Measurements from ENCODE around the gene NTSR2. TPM values are rescaled to one million over a fixed set of nuclear protein-coding genes. Genes with fewer than 3 reads are reported as not detected.

The NTSR2 gene
- total and polyA plus RNA-seq, 2 donors (not counting 3 experiments of a cell fraction or from before 2014, with no cell fraction given) = not detected

GRCh38 chr2:11665510-11666362 is 4.3 kb downstream of the NTSR2 start:
- H3K4me2 ChIP-seq (ENCODE audit: insufficient read depth, low read length) = no peak overlapping the region
- no peaks in the 10 kb centered on the region for H3K36me3 ChIP-seq (ENCODE audit: control insufficient read depth in 2 of 2, extremely low read depth in 1 of 2, insufficient read depth in 2 of 2, low read length in 2 of 2)
- no peaks in the 10 kb centered on the region for H3K79me2 ChIP-seq (ENCODE audit: control insufficient read depth, insufficient read depth, low read length)
- FAIRE-seq (no peak), DNase-seq (ENCODE audit: low read depth, low spot score) (no peak)
- no peaks in the 10 kb centered on the region for H3K9me3 ChIP-seq (replicated peaks; ENCODE audit: control insufficient read depth, insufficient read depth, low read length)
- dilution Hi-C loops (cut with MboI; ENCODE audit: extremely low pct_ligation_motif_present, low sequenced_read_pairs) = no loop called here
- no peaks in the 10 kb centered on the region for H4K20me1 ChIP-seq (replicated peaks; ENCODE audit: control insufficient read depth, extremely low read depth, insufficient read depth, low read length)
- H3K4me3 ChIP-seq (replicated peaks in 1 of 3; ENCODE audit: insufficient read depth in 1 of 3, low read depth in 1 of 3, low read length in 3 of 3) = no peak overlapping the region
- CTCF ChIA-PET = interaction anchor here (0.6 to 1.0 kb wide), 2 partner anchors 13 to 298 kb away, joined by 3 read pairs; no protein-coding TSS in a partner anchor
- TF ChIP-seq GATA2 (IDR thresholded peaks at IDR 0.05; ENCODE audit: insufficient read depth, insufficient read length, low read depth, low read length) (no peak), MAX (IDR thresholded peaks at IDR 0.05; ENCODE audit: insufficient read depth, insufficient read length) (no peak), FOS (IDR thresholded peaks at IDR 0.05; ENCODE audit: borderline replicate concordance, insufficient read depth, low read length) (no peak), EZH2 (IDR thresholded peaks at IDR 0.05; ENCODE audit: borderline replicate concordance, low read depth, low read length, severe bottlenecking) (no peak), CTCF (IDR thresholded peaks at IDR 0.05; ENCODE audit: extremely low read depth in 1 of 2, insufficient read depth in 1 of 2, low read depth in 1 of 2, low read length in 2 of 2) (no peak), POLR2AphosphoS5 (IDR thresholded peaks at IDR 0.05; ENCODE audit: insufficient read depth, low read depth, low read length) (no peak), JUN (IDR thresholded peaks at IDR 0.05; ENCODE audit: borderline replicate concordance, insufficient read depth, insufficient read length, low read depth) (no peak)
- no TSS peak for BruUV-seq (replicated peaks)
- H2AFZ ChIP-seq (ENCODE audit: low read depth, low read length) = no peak overlapping the region
- H3K27ac ChIP-seq (ENCODE audit: insufficient read depth, low read depth, low read length) = no peak overlapping the region
- POLR2A ChIA-PET = no interaction called here
- H3K9me1 ChIP-seq (replicated peaks; ENCODE audit: control insufficient read depth, extremely low read depth, insufficient read depth, low read length) = no peaks in the 10 kb centered on the region
- peaks cover 3 to 6% of the 10 kb centered on the region in 2 experiments for H3K27me3 ChIP-seq (ENCODE audit: control insufficient read depth in 2 of 2, insufficient read depth in 2 of 2, low read length in 2 of 2)
- H3K9ac ChIP-seq (replicated peaks; ENCODE audit: extremely low read depth, insufficient read depth, low read length) = no peak overlapping the region
- H3K4me1 ChIP-seq (ENCODE audit: control insufficient read depth, extremely low read depth, insufficient read depth, low read length) = no peaks in the 10 kb centered on the region
- intact Hi-C loops (cut with micrococcal nuclease) = no loop called here
